GM18505 (cell line): ENCODE data around the gene ZBTB7B.

Experiments used
- ATAC-seq: cut with Tn5 transposase; IDR thresholded peaks from one replicate; pipeline ENCODE4 v1.9.1; 2021; ENCODE audit not compliant: unreplicated experiment
- POLR2A ChIP-seq: IDR thresholded peaks from 4 replicates; pipeline ENCODE4 v1.6.1; 2011; ENCODE audit warnings: borderline replicate concordance; ENCODE audit not compliant: insufficient read depth, insufficient read length; ENCODE audit errors: extremely low read depth

Gene ZBTB7B

GRCh38 chr1:155002464-155003226 lies at the start of gene ZBTB7B:
ZBTB7B (plus strand) TSS chr1:155002802; CDS start chr1:155014661, 11,859 bp downstream.
- no peak for TF ChIP-seq POLR2A
- ATAC-seq, result no peak

GRCh38 chr1:154953611-154954038 lies 49.0 kb upstream of the ZBTB7B start:
- no peak for TF ChIP-seq POLR2A
- ATAC-seq, result no peak

- no peak for ATAC-seq
- no peak for TF ChIP-seq POLR2A
Observed at GRCh38 chr1:154954541-154954940, 48.1 kb upstream of the ZBTB7B start.

GRCh38 chr1:154955039-154955717 lies 47.4 kb upstream of the ZBTB7B start:
- peak; percentile 45 for ATAC-seq
- TF ChIP-seq POLR2A, result no peak

- ATAC-seq, result peak; percentile 53
Observed at GRCh38 chr1:154955718-154956543, 46.7 kb upstream of the ZBTB7B start, which contains the start of gene PBXIP1. PBXIP1 (minus strand) TSS chr1:154956099; CDS start chr1:154953721, 2,378 bp downstream.

GRCh38 chr1:154956544-154956941 lies 46.1 kb upstream of the ZBTB7B start:
- no peak for TF ChIP-seq POLR2A
- no peak for ATAC-seq

More at GRCh38 chr1:154955718-154956543, 46.7 kb upstream of the ZBTB7B start, which contains the start of gene PBXIP1:
- peak; percentile 10 for TF ChIP-seq POLR2A

GRCh38 chr1:154957091-154957657 lies 45.4 kb upstream of the ZBTB7B start:
- ATAC-seq, result no peak
- no peak for TF ChIP-seq POLR2A

- no peak for ATAC-seq
- no peak for TF ChIP-seq POLR2A
Observed at GRCh38 chr1:154958036-154958435, 44.6 kb upstream of the ZBTB7B start.

- no peak for ATAC-seq
- TF ChIP-seq POLR2A, result no peak
Observed at GRCh38 chr1:154958681-154959425, 43.7 kb upstream of the ZBTB7B start.

- no peak for TF ChIP-seq POLR2A
- no peak for ATAC-seq
Observed at GRCh38 chr1:154959426-154959780, 43.2 kb upstream of the ZBTB7B start.

GRCh38 chr1:154960446-154961136 lies 42.0 kb upstream of the ZBTB7B start:
- no peak for ATAC-seq
- TF ChIP-seq POLR2A, result no peak
